Measurements from ENCODE around the gene DLX3.

DLX3 gene

DNA sequence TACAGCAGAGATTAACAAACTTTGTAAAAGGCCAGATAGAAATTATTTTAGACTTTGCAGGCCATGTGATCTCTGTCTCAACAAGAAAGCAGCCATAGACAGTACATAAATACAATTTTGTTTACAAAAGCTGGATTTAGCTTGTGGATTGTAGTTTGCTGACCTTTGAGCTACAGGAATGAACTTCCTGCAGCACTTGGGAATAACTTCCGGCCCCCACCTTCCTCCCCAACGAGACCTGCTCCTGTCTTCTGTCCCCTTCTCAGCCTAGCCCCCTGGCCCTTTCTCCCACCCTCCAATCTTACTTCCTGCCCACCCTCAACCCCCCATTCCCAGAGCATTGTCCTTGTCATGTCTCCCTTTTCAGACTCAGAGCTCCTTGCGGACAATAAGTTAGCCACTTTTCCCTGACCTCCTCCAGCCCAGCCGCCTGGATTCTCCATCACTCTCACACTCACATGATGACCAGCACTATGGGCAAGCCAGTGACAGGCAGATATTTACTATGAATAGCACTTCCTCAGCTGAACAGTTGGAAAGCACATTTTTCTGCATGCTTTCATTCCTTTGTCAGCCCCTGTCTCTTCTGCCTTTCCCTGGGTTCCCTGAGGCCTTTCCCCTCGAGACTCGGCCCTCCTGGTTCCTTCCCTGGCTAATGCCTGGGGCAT, 27.6 kb upstream of the DLX3 start:
- no peak for DNase-seq

DNA sequence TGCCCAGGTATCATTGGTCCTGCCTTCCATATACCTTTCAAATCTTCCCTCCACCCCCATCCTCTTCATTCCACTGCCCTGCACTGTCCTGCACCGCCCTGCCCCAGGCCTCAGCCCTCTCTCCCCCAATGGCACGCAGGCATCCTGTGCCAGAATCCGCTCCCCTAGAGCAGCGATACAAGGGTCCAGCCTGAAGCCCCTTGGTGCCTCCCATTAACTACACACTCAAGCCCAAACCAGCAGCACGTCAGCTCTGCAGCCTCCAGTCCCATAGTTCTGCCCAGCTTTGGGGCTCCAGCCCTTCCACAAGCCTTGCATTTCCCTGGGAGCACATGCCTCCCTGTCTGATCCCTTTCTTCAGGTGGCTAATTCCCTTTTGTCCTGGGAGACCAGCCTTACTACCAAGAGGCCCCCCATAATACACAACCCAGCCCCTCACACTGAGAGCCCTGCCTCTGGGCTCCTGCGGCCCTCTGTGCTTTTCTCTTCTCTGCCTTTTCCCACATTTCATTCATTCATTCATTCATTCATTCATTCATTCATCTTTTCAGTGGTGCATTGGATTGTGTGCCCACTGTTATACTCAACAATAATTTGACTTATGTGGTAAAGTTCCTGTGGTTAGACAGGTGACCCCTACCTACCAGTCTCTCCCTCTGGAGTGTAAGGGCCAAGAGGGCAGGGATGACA, 26.8 kb upstream of the DLX3 start:
- DNase-seq, result no peak

DNA sequence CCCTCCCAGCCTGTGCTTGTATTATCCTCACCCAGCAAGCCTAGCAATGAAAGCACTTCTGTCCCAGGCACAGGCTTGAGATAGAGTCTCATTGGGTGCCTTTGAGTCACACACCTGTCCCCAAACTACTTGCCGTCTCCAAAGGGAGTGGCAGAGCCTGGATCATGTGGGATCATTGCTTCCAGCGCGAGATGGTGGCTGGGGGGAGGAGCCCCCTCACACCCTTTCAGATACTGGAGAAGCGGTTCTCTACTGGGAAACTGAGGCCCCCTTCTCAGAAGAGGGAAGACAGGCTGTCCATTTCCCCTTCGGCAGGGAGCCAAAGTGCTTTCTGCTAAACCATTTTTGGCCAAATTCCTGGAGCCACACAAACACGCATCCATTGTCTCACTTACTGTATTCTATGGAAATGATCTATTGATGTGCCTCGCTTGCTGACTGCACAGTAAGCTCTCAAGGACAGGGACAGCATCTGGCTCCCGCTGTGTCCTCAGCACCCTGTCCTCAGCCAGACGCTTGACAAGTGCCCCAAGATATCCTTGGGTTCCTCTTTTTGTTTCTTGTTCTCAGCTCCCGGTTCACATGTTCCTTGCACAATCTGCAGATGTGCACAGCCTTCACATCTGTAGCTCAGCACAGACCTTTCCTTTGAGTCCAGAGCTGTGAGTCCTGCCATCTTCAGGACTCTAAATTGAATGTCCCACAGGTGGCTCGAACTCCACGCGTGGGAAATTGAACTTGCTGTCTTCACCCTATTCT, 26.0 kb upstream of the DLX3 start:
- no peak for DNase-seq

DNA sequence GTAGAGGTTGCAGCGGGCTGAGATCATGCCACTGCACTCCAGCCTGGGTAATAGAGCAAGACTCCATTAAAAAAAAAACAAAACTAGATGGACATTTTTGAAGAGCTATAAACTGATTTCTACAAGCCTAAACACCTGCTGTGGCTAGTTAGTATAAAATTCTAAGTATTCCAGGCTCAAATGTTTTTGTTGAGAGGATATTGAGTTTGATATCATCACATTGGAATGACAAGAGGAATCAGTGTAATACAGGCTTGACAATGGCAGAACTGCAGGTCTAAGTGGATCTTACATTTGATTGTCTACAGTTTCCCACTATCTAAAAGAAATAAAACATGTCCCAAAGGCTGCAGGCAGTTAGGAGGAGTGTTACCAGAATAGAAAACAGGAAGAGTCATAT, 23.9 kb upstream of the DLX3 start:
- no peak for DNase-seq

DNA sequence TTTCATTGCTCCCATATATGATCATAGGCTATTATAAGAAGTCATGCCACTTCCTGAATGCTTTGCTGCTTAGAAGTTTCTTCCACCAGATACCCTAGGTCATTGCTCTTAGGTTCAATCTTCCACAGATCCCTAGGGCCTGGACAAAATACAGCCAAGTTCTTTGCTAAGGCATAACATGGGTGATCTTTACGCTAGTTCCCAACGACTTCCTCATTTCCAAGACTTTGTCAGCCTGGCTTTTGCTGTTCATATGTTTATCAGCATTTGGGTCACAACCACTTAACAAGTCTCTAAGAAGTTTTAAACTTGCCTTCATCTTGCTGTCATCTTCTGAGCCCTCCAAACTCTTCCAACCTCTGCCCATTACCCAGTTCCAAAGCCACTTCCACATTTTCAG, 20.1 kb upstream of the DLX3 start:
- DNase-seq, result no peak

DNA sequence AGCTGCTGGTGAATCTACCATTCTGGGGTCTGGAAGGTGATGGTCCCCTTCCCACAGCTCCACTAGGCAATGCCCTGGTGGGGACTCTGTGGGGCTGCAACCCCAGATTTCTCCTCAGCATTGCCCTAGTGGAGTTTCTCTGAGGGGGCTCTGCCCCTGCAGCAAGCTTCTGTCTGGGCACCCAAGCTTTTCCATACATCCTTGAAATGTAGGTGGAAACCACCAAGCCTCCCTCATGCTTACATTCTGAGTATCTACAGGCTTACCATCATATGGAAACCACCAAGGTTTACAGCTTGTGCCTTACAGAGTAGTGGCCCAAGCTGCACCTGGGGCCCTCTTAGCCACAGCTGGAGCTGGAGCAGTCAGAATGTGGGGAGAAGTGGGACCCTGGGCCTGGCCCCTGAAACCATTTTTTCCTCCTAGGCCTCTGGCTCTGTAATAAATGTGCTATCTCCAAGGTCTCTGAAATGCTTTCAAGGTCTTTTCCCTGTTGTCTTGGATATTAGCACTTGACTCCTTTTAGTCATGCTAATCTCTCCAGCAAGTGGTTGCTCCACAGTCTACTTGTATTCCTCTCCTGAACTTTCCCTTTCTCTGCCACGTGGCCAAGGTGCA, 19.6 kb upstream of the DLX3 start:
- no peak for DNase-seq

DNA sequence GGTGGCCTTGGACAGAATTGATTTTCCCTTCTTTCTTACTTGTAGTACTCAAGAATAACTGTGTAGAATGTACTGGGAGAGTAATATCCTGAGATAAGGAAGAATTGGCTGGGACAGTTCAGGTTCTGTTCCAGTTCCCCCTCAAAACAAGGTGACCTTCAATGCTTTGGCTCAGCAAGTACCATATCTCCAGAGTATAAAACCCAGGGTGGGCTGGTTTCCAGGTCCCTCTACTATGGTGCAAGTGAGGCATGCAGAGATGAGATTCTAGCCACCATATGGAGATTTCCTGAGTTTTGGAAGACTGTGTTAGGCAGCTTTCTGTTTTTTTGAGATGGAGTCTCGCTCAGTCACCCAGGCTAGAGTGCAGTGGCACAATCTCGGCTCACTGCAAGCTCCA, 18.1 kb upstream of the DLX3 start:
- DNase-seq, result no peak

DNA sequence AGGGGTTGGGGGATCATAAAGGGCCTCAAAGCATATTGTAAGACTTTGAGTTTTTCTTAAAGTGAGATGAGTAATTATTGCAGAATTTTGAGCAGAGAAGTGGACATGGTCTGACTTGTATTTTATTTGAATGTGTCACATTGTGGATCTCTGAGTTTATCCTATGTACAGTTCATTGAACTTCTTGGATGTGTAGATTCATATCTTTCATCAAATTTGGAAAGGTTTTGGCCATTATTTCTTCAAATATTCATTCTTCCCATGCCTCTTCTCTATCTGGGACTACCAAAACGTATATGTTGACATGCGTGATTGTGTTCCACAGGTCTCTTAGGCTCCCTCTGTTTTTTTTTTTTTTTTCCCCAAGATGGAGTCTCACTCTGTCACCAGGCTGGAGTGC, 14.3 kb upstream of the DLX3 start:
- no peak for DNase-seq

DNA sequence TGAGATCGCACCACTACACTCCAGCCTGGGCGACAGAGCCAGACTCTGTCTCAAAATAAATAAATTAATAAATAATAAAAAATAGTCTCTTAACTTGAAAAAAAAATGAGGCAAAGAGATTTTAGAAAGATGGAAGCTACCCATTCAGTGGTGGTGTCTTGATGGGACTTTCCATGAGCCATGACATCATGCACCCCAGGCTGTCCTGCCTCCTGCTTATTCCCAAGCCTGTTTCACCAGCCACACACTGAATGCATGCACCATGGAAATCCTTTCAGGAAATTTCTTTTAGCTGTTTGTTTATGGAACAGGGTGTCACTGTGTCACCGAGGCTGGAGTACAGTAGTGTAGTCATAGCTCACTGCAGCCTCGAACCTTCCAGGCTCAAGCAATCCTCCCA, 8.9 kb upstream of the DLX3 start:
- DNase-seq, result no peak

DNA sequence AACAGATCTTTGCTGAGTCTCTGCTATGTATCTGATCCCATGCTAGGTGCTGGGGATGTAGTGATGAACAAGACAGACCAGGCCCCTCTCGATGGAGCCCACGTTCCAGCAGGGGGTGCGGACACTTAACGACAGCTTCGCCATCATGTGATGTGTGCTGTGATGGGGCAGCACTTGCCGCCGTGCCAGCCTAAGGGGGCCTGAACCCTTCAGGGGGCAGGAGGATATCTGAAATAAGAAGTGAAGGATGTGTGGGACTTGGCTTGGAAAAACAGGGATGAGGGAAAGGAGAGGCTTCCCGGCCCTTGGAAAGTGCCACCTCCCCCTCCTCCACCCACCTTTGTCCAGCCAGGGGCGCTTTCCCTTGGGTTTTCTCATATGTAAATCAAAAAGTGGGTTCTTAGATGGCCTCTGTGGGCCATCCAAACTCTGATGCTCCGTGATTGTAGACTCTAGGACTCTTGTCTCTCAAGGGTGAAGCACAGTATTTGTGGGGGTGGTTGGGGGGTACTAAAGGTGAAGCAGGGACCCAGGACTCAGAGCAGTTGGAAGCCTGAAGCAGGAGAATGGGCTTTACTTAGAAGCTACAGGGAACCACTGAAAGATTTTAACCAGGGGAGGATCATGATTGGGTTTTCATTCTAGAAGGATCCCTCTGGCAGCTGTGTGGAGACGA, 4.0 kb upstream of the DLX3 start:
- no peak for DNase-seq

DNA sequence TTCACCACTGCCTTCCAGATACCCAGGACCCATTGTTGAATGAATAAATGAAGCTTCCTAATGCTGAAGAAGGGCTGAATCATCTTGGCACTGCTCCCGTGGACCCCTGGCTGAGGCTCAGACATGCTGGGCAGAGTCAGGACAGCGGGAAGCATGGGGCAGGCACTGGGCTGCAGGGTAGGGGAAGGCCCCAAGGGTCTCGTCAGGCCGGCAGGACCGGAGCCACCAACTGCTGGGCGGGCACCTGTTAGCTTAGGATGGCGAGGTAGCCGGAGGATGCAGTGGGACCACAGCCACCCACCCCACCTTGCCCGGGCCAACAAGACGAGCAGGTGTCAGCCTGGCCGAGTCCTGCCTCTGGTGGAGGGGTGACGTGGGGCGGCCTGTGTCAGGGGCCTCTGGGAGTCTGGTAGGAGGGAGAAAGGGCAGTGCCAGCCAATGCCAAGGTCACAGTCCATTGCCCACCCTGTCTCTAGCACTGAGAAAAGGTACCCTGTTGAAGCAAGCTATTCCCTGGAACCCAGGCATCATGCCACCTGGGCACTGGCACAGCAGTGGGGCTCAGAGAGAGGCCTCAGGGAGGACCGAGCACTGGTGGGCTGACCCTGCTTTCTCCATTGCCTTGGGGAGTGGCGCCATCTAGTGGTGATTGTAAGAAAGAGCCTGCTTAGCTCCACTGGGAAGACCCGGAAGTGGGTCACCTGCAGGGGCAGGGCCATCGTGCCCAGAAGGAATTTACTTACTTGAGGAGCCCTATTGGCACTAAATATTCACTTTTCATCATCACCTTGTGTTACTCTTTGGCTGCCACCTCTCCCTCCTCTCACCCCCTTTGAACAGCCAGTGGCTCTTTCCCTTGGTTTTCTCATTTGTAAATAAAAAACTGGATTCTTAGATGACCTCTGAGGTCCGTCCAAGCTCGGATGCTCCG, 3.0 kb upstream of the DLX3 start:
- peak; percentile 81 for DNase-seq

DNA sequence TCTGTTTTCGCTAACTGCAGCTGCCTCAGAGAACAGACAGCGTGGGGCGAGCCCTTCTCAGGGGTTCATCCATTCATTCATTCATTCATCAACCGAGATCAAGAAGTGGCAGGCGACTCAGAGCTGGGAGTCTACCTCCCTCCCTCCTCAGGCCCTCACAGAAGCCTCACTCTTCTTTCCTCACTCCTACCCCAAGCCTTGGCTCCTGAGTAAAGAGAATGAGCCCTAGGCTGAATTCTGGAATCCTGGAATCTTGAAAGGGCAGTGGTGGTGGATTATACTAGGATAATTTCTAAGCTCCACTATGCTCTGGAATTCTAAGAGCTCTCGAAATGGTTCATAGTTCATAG, 2.3 kb upstream of the DLX3 start:
- DNase-seq, result no peak

DNA sequence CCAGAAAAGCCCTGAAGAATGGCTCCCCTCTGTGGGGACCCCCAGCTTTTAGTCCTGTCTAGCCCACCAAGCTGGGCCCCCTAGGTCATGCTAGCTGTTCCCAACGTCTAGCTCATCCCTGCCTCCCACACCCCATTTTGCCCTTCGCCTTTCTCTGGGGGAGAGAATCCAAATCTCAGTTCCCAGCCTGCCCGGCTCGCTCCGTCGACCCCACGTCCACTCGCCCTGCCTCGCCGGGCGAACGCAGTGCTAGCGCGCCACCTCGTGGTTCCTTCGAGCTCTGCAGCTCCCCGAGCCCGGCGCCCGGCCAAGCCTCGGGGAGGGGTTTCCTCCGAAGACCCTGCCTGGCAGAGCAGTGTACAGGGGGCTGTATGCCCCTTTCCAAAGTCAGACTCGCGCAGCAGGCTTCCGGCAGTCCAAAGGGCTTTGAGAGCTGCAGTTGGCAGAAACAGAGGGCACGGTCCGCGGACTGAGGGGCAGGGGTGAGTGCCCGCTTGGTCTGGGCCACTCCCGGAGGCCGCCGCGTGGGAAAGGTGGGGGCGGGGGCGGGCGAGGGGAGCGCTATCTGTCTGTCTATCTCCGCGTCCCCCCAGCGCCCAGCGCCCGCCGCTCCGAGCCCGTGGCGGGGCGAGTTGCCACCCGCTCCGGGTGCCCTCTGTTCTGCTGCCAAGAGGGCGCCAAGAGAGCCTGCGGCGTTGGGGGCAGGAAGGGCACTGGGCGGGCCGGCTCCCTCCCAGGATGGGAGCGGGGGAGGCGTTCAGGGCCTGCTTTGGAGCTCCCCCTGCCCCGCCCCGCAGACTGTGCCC, 1.7 kb upstream of the DLX3 start:
- DNase-seq, result peak; percentile 72

DNA sequence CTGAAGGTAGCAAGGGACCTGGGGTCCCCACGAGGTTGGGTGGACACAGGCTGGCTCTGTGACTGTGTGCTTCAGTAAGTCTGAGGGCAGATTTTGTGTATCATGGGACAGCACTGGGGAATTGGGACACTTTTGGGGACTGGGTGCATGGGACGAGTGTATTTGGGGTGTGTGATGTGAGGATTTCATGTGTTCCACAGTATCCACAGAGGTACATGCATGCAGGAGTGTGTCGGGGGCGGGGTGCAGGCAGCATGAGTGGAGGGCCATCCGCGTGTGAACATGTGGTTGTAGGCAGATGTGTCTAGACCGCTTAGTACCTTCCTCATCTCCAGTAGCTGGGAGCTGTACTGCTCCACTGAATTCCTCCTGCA, 1.1 kb upstream of the DLX3 start:
- no peak for DNase-seq

DNA sequence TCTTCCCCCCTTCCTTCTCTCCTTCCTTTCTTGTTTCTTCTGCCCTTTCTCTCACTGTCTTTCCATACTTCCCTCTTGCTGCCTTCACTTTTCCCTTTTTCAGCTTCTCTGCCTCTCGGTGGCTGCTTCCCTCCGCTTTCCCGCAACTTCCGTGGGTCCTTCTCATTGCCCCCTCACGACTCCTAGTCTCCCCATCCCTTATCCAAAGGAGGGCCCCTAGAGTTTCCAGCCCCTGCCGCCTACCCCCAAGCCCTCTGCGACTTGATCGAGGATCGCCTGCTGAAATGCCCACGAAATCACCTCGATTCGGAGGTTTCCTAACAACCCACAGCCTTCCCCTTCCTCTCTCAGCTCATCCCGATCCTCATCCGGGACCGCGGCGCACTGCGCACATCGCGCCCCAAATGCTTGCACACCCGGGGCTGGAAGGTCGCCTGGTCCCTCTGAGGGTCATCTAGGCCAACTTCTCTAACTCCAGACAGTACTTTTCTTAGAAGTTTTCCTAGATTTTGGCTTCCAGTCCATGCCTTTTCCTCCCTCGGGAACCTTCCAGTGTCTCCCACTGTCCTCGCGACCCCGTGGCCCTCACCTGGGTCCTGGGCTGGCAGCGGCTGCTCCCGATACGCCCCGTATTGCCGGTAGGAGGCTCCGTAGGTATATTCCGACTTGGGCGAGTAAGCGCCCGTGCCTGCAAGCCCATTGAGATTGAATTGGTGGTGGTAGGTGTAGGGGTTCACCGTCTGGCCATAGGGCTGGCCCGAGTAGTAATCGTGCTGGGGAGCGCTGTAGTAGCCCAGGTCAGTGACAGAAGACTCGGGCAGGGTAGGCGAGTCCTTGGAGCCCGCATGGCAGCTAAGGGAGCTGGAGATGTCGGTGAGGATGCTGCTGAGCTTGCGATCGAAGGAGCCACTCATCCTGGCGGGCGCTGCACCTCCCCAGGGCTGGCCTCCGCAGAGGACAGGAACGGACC, 654 bp downstream of the DLX3 start:
- DNase-seq, result no peak

DNA sequence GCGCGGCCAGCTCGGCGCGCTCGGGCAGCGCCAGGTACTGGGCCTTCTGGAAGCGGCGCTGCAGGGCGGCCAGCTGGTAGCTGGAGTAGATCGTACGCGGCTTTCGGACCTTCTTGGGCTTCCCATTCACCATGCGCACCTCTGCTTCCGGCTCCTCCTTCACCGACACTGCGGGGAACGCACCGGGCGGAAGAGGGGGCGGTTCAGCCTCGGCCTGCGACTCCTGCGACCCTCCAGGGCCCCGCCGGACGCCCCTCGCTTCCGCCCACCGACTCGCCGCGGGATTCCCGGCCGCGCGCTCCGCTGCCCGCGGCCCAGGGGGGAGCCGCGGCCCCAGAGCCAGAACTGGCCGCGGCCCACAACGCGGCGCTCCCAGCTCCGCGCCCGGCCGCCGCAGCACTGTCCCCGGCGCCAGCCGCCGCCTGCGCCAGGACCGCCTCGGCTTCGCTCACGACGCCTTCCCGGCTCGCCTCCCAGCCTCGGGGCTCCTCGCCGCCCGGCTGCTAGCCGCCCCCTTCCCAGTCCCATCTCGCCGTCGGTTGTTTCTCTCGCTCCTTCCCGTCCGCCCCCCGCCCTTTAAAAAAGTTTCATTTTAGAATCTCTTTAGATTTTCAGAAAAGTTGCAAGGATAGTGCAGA, 1.5 kb downstream of the DLX3 start:
- DNase-seq, result peak; percentile 30

DNA sequence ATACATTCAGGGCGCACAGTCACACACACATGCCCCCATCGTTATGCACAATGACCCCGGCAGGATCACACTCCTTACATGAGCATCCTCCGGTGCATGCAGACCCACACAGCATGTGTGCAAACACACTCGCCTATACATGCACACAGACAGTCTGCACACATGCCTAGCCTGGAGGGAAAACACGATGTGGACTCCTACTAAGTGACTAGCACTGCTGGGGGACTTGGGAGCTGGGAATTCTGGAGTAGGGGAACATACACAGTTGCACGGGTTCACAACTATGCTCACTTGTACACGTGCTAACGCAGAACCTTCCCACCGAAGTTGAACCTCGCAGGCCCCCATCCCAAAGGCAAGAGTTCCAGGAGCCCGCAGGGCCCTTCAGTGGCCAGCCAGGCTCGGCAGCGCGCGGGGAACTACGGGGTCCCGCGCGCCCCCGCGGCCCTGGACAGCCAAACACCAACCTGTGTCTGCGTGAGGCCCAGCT, 2.0 kb downstream of the DLX3 start:
- DNase-seq, result no peak

DNA sequence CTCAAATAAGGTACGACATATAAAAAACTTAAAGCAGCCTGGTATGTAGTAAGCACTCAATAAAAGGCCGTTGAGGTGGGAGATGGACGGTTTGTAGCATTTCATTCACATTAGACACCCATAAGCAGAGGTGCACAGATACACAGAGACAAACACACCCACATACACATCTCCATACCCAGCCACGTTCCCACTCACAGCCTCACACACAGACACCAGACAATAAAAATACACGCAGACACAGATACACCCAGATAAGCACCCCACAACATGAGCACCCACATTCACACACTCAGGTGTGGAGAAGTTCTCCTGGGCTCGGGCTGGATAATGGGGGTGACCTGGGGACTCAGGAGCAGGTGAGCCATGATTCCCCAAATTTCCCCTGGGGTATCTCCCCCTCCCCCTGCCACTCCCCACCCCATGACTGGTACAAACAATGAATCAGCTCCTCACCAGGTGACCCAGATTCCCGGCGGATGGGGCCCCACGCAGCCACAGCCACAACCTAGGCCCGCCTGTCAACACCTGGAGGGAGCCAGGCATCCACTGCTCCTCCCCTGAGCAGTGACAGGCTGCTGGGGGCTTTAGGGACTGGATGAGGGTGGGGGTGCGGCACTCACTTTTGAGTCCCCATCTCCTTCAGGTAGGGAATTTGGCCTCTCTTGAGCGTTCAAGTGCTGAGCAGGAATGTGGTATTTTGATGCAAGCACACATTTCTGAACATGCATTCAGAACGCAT, 2.7 kb downstream of the DLX3 start:
- no peak for DNase-seq

DNA sequence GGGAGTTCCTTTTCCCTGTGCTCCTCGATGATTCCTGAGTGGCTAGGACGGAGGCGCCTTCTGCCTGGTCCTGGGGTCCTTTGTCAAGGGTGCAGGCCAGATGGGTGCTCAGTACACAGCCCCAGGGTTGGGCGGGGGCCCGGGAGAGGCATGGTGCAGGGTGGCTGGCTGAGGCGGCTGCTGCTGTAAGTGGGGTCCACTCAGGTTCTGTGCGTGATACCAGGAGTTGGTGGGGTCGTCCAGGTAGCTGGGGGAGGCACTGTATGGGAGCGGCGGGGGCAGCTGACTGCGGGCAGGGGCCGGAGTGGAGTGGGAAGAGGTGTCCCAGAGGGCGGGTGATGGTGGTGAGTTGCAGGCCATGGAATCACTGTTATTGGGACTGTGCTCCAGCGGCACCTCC, 3.6 kb downstream of the DLX3 start:
- DNase-seq, result no peak
